Activated T-cell treated with anti-CD3 and anti-CD28 coated beads, Interleukin-2, amount 50 U/mL, for 4 hours (primary cell): ENCODE data around the gene HMHB1. TPM values are rescaled to one million over a fixed set of nuclear protein-coding genes. Genes with fewer than 3 reads are reported as not detected.

ENCODE experiments used
- ATAC-seq, 2 donors: fragments of 200-7000 bp; cut with Tn5 transposase; one replicate each; pipeline ENCODE4 v1.10.0; 2021
- DNase-seq: peaks from one replicate; pipeline ENCODE4 v3.0.0-alpha.2; 2020
- H3K27me3 Mint-ChIP-seq: one replicate; pipeline ENCODE4 v1.8.0; 2021; ENCODE audit warnings: low read depth, mixed read lengths
- H3K36me3 Mint-ChIP-seq: one replicate; pipeline ENCODE4 v1.8.0; 2022; ENCODE audit warnings: mixed read lengths; ENCODE audit not compliant: insufficient read depth
- H3K4me1 Mint-ChIP-seq: one replicate; pipeline ENCODE4 v1.8.0; 2021; ENCODE audit warnings: low read depth, mixed read lengths
- H3K4me3 Mint-ChIP-seq: one replicate; pipeline ENCODE4 v1.8.0; 2021; ENCODE audit warnings: mild to moderate bottlenecking, moderate library complexity, mixed read lengths
- H3K9me3 Mint-ChIP-seq: one replicate; pipeline ENCODE4 v1.8.0; 2021; ENCODE audit warnings: mixed read lengths
- total RNA-seq, 3 donors: library from RNA; stranded (reverse); gene quantifications; one replicate each; pipeline ENCODE4 v1.2.1, GENCODE V29; 2021

The HMHB1 gene
- total RNA-seq, result not detected

DNA sequence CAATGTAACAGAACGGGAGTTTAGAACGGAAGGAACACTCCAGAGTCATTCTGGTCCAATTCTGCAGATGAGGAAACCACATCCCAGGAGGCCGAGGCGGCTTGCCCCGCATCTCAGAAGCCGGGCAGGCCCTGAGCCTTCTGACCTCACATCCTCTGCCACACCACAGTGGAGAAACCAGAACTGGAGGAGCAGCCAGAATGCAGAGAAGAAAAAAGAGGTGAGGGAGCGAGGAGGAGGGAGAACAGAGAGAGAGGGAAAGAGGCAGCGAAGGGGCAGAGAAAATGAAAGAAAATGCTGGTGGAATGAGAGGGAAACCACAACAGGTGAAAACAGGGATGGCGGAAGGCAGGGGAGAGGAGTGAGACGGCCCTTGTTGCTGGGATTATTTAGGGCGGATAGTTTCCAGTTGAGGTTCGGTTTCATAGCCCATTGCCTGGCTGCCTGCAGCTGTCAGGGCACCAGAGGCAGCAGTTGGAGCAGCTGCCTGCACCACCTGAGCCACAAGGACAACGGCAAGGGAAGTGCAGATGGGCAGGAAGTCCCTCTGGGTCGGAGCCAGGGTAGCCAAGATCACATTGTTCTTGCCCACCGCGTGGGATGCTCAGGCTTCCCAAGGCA lies at the start of gene HMHB1:
TSS of gene HMHB1 (plus strand) at position 77 of the 621 bp plus-strand sequence.
- DNase-seq (no peak), ATAC-seq (no peak)
- no peaks in the 10 kb centered on the region for H3K27me3 Mint-ChIP-seq
- H3K4me1 Mint-ChIP-seq, result peaks cover 12% of the 10 kb centered on the region
- peak within 1 kb of the TSS; percentile 63 for H3K4me3 Mint-ChIP-seq
- no peaks in the 10 kb centered on the region for H3K36me3 Mint-ChIP-seq
- no peaks in the 10 kb centered on the region for H3K9me3 Mint-ChIP-seq

DNA sequence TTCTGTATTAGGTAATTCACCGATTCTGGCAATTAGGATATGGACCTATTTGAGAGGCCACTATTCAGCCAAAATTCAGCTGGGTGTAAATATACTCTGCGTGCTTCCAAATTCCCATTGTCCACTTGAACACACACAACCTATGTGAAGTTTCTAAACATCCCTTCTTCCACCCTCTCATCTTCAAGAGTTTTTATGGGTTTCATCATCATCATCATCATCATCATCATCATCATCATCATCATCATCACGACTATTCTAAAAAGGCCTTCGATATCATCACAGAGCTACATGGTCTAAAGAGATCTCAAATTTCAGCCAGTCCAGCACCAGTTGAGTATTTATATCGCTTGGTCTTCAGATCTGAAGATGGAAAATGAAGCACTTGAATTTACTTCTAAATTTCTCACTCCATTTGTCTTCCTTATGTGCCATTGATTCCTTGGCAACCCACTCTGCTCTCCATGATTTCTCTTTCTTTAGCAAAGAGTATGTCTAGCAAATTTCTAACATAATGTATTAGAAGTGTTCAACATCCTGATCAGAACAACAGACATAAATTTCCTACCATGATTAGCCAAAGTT lies 49.2 kb upstream of the HMHB1 start:
- Mint-ChIP-seq H3K36me3 (no peaks in the 10 kb centered on the region), H3K4me1 (no peaks in the 10 kb centered on the region), H3K9me3 (no peaks in the 10 kb centered on the region), H3K27me3 (no peaks in the 10 kb centered on the region), H3K4me3 (no peak overlapping the region)
- no peak for DNase-seq
- no peak for ATAC-seq

DNA sequence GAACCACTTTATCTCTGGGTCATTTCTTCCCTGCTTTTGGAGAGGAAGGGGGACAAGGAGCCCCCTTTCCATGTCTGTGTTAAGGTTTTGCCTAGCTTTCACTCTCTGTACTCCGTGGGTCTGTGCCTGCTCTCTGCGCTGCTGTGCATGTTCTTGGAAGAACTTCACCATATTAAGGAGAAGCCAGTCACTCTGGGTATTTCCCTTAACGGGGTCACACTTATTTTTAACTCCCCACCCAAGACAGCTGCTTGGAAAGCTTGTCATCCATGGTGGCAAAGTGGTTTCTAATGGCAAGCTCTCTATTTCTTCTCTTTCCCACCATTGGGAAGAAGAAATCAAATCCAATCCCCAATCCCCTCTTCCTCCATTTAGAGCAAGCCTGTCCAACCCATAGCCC lies 44.8 kb upstream of the HMHB1 start:
- ATAC-seq, result no peak
- Mint-ChIP-seq H3K27me3 (peaks cover 6% of the 10 kb centered on the region), H3K4me3 (no peak overlapping the region), H3K9me3 (no peaks in the 10 kb centered on the region), H3K4me1 (no peaks in the 10 kb centered on the region), H3K36me3 (no peaks in the 10 kb centered on the region)
- DNase-seq, result no peak

DNA sequence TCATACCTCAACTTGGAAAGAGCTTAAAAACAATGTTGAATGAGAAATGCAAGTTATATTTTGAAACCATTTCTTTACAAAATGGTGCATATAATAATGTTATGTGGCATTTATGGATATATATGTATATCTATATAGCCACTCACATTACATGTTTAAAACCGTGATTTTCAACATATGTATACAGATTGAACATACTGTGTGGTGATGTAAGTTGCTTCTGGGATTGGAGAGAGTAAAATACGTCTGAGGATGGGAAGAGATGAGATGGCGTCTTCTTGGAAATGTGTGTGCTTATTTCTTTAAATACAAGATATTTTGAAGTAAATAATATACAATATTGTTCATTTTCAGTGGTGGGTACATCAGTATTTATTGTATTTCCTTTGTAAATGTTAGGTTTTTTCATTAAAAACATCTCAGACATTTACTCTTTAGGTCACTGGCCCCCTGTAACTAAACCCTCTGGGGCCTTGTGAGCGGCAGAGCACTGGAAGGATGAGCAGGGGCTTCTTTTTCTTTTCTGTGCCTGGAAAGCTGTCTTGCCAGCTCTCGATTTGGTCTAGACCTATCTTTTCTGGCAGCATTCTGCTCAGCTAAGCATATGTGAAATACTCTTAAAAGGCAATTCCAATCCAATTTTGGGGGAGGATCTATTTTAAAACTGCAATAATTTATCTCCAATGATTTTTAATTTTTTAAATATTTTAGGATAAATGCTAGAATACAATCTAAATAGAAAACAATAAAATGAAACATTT lies 42.8 kb upstream of the HMHB1 start:
- peaks cover 6% of the 10 kb centered on the region for H3K27me3 Mint-ChIP-seq
- H3K36me3 Mint-ChIP-seq, result no peaks in the 10 kb centered on the region
- H3K4me3 Mint-ChIP-seq, result no peak overlapping the region
- H3K9me3 Mint-ChIP-seq, result no peaks in the 10 kb centered on the region
- H3K4me1 Mint-ChIP-seq, result no peaks in the 10 kb centered on the region
- DNase-seq (no peak), ATAC-seq (no peak)

DNA sequence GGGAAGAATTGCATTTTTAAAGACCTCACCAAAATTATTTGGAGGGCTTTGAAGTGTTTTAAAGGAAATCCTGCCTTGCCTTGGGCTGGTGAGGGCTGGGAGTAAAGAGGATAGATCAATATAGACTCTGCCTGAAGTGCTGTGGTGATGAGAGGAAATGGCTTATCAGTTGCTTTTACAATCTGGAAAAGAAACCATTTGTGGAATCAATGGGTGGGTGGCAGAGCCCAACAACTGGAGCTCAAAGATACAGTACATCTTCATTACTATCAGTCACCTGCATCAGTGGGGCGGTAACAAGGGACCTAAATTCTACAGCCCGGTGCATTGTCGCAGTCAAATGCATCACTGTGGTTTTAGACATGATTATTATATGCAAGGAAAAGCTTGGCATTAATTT lies 41.5 kb upstream of the HMHB1 start:
- no peaks in the 10 kb centered on the region for H3K36me3 Mint-ChIP-seq

DNA sequence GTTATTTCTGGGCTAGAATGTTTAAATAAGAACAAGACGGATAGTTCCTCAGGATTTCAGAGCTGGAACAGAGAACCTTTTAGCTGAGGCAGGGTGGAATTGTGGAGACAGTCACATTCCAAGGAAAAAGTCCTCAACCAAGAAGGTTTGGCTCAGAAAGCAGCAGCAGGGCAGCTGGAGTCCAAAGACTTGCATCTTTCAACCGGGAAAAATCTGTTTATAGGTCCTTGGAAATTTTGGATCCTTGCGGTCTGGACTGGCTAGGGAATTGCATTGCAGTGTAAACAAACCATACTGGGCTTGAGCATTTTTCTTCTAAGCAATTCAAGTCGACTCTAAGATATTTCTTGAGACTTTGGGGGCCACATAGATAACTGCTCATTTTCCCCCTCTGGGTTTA lies 40.8 kb upstream of the HMHB1 start:
- H3K4me1 Mint-ChIP-seq, result no peaks in the 10 kb centered on the region
- DNase-seq, result no peak
- no peaks in the 10 kb centered on the region for H3K36me3 Mint-ChIP-seq
- peaks cover 6% of the 10 kb centered on the region for H3K27me3 Mint-ChIP-seq
- ATAC-seq, result no peak
- no peaks in the 10 kb centered on the region for H3K9me3 Mint-ChIP-seq
- H3K4me3 Mint-ChIP-seq, result no peak overlapping the region

More for the DNA sequence above, 41.5 kb upstream of the HMHB1 start:
- no peak for DNase-seq
- H3K27me3 Mint-ChIP-seq, result peaks cover 6% of the 10 kb centered on the region
- no peaks in the 10 kb centered on the region for H3K9me3 Mint-ChIP-seq
- H3K4me1 Mint-ChIP-seq, result no peaks in the 10 kb centered on the region
- ATAC-seq, result no peak
- no peak overlapping the region for H3K4me3 Mint-ChIP-seq

DNA sequence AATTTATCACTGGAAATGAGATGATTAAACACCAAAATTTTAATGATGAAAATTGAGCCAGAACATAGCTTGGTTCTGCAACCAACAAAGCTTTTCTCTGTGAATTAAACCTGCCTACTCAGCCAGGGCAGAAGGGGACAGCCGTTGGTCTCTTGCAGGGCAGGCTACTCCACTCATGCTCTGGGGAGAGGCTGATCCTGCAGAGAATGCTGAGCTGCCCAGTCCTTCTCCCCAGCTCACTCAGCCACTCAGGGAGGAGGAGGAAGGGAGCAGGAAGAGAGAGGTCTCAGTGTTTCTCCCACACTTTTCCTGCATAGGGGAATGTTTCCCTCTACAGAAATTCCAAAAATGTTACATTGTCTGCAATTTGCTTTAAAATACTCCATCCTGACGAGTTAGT lies 40.4 kb upstream of the HMHB1 start:
- H3K4me1 Mint-ChIP-seq, result no peaks in the 10 kb centered on the region
- H3K9me3 Mint-ChIP-seq, result no peaks in the 10 kb centered on the region
- H3K36me3 Mint-ChIP-seq, result no peaks in the 10 kb centered on the region
- DNase-seq, result no peak
- no peak for ATAC-seq
- no peak overlapping the region for H3K4me3 Mint-ChIP-seq
- H3K27me3 Mint-ChIP-seq, result peaks cover 6% of the 10 kb centered on the region

DNA sequence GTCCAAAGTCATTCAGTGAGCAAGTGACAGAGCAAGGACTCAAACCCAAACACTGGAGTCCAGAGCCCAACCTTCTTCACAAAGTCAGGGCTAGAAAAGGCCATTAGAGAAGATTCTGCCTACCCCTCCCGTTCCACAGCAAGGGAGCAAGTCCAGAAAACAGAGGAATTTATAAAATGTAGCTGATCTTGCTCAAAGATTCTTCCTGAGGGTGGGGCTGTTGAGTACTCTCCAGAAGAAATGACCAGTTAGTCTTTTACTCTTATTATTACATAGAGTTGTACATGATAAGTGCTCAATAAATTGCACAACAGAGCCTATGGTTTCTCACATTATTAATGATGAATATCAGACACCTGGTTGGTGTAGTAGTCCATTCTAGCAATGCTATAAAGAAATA lies 39.3 kb upstream of the HMHB1 start:
- H3K36me3 Mint-ChIP-seq, result no peaks in the 10 kb centered on the region

DNA sequence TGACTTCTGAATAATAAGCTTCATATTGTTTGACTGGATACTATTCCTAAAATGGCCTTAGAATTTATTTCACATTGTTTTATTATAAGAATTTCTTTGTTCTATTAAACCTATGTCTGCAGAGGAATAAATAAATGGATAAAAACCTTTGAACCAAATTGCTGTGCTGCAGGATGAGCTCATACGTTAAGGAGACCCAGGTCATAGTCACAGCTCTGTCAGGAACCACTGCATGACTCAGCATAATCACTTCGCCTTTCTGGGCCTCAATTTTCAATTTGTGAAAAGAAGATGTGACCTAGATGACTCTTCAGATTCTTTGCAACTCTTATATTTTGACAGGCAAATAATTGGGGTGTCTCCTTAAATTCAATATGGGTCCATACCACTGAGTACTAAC lies 36.7 kb upstream of the HMHB1 start:
- DNase-seq (no peak), ATAC-seq (no peak)
- Mint-ChIP-seq H3K4me3 (no peak overlapping the region), H3K36me3 (no peaks in the 10 kb centered on the region), H3K9me3 (peaks cover 3% of the 10 kb centered on the region), H3K4me1 (no peaks in the 10 kb centered on the region), H3K27me3 (peaks cover 6% of the 10 kb centered on the region)

More for the DNA sequence above, 39.3 kb upstream of the HMHB1 start:
- Mint-ChIP-seq H3K4me3 (no peak overlapping the region), H3K4me1 (no peaks in the 10 kb centered on the region), H3K27me3 (peaks cover 6% of the 10 kb centered on the region), H3K9me3 (no peaks in the 10 kb centered on the region)
- ATAC-seq (no peak), DNase-seq (no peak)

DNA sequence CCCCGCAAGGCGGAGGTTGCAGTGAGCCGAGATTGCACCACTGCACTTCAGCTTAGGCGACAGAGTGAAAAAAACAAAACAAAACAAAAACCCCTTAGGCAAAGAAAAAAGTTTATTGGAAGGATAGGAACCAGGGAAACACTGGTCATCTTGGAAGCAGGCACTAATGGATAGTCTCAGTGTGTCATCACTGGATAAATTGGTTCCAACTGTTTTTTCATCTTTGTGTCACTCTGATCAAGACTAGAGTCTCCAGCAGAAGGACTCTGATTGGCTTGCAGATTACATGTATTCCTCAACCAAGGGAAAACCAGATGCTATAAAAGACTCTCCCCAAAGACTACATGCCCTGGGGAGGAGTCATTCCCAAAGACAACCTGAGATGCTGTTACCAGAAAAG lies 35.0 kb upstream of the HMHB1 start:
- no peaks in the 10 kb centered on the region for H3K27me3 Mint-ChIP-seq
- DNase-seq (no peak), ATAC-seq (no peak)
- H3K36me3 Mint-ChIP-seq, result no peaks in the 10 kb centered on the region
- no peaks in the 10 kb centered on the region for H3K4me1 Mint-ChIP-seq
- H3K4me3 Mint-ChIP-seq, result no peak overlapping the region
- peaks cover 3% of the 10 kb centered on the region for H3K9me3 Mint-ChIP-seq

DNA sequence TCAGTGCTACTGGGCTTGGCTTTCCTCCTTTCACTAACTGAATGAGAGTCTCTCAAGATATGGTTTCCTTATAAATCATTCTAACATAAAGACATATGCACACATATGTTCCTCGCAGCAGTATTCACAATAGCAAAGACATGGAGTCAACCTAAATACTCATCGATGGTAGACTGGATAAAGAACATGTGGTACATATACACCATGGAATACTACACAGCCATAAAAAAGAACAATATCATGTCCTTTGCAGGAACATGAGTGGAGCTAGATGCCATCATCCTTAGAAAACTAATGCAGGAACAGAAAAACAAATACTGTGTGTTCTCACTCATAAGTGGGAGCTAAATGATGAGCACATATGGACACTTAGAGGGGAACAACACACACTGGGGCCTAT lies 32.5 kb upstream of the HMHB1 start:
- Mint-ChIP-seq H3K36me3 (no peaks in the 10 kb centered on the region), H3K27me3 (no peaks in the 10 kb centered on the region), H3K4me1 (no peaks in the 10 kb centered on the region), H3K9me3 (peaks cover 3% of the 10 kb centered on the region), H3K4me3 (no peak overlapping the region)
- ATAC-seq, result no peak
- DNase-seq, result no peak

DNA sequence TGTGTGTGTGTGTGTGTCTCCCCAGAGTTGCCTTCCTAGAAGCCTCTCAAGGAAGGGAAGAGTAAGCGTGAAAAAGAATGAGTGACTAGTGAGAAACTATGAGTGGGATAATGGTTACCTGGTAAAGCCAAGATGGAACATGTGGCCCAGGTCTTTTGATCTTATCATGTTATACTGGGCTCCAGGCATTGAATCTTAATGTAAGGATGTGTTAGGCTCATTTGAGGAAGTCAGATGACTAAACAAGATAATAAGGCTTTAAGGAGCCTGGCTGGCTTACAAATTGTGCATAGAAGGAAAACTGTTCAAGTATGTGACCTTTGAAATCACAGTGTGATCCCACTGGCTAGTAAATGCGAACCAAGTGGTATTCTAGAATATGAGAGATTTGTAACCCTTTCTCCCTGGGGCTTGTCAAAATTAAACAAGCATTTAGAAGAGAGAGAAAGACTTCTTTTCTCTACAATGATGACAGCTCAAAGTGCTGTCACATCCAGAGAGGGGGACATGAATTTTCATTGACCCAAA lies 29.9 kb upstream of the HMHB1 start:
- no peak for ATAC-seq
- H3K4me1 Mint-ChIP-seq, result no peaks in the 10 kb centered on the region
- DNase-seq, result no peak
- no peak overlapping the region for H3K4me3 Mint-ChIP-seq
- no peaks in the 10 kb centered on the region for H3K27me3 Mint-ChIP-seq
- peaks cover 3% of the 10 kb centered on the region for H3K9me3 Mint-ChIP-seq
- H3K36me3 Mint-ChIP-seq, result no peaks in the 10 kb centered on the region

DNA sequence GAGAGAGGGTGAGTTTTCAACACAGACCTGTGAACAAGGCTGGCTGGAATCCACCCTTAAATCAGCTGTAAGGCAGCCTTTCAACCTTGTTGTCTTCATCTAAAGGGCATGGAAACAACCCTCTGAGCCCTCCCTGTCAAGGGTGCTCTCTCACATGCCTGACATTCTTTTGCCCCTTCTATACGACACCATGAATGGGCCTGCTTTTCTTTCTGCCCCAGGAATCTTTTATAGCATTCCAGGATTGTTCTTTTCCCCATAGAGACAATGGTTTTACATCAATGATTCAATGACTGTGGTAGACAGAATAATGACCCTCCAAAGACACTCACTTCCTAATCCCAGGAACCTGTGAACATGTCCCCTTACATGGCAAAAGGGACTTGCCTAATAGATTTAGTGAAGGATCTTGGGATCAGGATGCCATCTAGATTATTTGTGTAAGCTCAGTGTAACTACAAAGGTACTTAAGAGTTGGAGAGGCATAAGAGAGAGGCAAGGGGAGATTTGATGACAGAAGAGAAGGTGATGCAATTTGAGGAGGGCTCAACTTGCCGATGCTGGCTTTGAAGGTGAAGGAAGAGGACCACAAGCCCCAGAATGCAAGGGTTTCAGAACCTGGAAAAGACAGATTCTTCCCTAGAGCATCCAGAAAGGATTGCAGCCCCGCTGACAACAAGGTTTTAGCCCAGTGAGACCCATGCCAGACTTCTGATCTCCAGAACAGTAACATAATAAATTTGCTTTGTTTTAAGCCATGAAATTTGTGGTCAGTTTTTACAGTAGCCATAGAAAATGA lies 29.2 kb upstream of the HMHB1 start:
- peaks cover 3% of the 10 kb centered on the region for H3K9me3 Mint-ChIP-seq
- H3K4me3 Mint-ChIP-seq, result no peak overlapping the region
- ATAC-seq (no peak), DNase-seq (no peak)
- H3K4me1 Mint-ChIP-seq, result no peaks in the 10 kb centered on the region
- H3K36me3 Mint-ChIP-seq, result no peaks in the 10 kb centered on the region
- H3K27me3 Mint-ChIP-seq, result no peaks in the 10 kb centered on the region

DNA sequence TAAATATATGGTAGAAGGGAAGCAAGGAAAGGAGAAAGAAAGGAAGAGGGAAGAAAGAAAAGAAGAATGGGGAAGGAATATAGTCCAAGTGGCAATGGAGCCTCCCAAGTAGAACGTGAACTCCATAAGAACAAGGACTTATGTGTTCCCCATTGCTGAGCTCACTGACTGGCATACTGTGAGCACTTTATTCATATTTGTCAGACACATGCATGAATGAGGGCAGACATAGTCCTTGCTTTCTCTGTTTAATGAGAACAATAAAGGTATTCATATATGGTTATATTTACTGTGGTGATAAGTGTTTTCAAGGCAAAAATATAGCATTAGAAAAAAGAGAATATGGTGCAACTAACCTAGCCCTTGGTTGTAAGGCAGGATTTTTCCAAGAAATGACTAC lies 23.6 kb upstream of the HMHB1 start:
- no peak for ATAC-seq
- peaks cover 10% of the 10 kb centered on the region for H3K4me1 Mint-ChIP-seq
- no peak overlapping the region for H3K4me3 Mint-ChIP-seq

More for the DNA sequence above, 23.6 kb upstream of the HMHB1 start:
- no peaks in the 10 kb centered on the region for H3K36me3 Mint-ChIP-seq
- H3K27me3 Mint-ChIP-seq, result no peaks in the 10 kb centered on the region
- H3K9me3 Mint-ChIP-seq, result no peaks in the 10 kb centered on the region
- no peak for DNase-seq
